Measurements from ENCODE around the gene PCNX4.

PCNX4 gene

DNA sequence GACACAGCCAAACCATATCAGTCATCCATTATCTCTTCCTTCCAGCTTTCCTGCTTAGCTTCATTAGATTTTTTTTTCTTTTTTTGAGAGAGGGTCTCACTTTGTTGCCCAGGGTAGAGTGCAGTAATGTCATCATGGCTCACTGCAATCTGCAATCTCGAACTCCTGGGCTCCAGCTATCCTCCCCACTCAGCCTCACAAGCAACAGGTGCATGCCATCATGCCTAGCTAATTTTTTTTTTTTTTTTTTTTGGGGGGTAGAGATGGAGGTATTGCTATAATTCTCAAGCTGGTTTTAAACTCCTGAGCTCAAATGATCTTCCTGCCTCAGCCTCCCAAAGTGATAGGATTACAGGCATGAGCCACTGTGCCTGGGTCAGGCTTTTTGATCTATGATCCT lies 119.0 kb downstream of the PCNX4 start:
- no peak for DNase-seq

DNA sequence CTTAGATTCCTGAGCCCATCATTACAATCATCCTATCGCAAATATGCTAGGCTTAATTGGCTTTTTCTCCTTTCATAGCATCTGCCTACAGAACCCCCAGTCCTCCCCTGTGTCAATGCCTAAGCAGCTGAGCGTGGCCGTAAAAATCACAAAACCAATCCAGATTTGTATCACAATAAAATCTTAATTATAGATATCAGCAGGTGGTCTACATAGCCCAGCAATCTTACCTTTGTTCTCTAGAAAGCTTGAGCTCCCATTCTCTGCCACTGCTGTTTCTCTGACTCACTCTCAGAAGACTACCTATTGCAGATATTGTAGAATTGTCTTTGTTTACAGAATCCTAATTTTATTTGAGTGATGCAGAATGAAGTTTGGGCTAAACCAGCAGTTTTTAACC lies 119.4 kb downstream of the PCNX4 start:
- DNase-seq, result no peak

DNA sequence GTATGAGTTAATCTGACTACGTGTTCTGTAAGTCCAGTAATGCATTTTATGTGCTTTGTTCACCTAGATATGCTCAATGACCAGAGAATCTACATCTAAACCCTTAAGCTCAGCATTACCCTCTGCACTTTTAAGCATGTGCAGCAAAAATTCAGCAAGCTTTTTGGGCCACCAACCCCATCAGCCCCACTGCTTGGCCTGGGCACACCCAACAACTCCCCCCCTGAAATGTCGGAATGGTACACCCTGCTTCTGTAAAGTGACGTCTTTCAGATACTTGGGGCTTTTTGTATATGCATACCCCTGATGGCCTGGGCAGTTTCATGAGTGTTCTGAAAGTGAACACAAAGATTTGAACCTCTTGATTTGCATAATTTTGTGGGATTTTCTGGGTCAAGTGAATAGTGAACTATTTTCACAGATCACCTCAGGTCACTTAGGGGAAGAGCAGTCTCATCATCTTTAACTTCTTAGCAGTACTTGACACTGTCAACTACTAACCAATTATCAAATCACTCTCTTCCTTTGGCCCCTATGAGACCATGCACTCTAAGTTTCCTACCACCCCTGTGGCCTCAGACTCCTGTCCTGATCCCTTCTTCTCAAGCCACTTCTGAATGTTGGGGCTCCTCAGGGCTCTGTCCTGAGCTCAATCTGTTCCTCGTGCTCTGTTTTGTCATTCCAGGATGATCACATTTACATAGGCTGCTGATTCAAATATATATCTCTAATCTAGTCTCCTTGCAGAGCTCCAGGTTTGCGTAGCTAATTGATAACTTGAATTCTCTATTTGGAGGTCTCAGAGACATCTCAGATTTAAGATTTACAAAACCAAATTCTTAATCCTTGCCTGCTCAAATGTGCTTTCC lies 121.0 kb downstream of the PCNX4 start:
- DNase-seq, result no peak

DNA sequence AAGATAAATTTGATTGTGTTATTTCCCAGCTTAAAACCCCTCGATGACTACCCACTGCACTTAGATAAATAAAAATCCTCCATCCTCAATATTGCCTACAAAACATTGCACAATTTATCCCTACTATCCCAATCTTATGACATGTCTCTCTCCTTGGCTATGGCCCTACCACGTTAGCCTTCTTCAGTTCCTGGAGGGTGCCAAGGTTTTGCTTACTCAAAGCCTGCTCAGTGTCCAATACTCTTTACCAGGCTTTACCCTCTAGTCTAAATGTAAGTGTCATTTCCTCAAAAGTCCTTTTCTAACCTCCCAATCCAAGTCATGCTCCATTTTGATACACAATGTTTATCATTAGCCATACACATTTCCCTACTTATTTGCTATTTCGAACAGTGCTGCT lies 122.3 kb downstream of the PCNX4 start:
- DNase-seq, result no peak

DNA sequence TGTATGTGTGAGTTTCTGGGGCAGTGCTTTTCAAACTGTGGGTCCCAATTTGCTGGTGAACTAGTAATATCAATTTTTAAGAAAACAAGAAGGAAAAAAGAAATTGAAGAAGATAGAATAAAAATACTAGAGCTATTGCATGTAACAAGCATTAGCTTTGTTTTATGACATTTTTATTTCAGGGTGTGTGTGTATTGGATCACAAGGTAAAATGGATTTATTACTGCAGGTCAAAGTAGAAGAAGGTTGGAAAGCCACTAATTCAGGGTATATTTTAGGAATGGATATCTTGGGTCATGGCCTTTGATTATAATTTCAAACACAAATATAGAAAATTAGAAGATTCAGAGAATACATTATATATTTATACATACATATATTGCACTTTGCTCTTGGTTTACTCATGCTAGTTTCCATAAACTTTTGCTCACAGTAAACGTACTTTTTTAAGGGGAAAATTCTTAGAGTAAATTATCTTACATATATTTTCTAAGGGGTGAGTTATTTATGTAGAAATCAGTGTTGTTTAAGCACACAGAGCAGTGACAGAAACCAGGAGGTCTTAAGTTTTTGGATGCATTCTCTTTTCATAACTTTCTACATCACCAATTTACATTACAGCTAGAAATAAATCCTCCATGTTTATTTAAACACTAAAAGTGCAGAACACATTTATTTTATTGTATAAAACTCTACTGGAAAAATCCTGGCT lies 122.8 kb downstream of the PCNX4 start:
- no peak for DNase-seq

DNA sequence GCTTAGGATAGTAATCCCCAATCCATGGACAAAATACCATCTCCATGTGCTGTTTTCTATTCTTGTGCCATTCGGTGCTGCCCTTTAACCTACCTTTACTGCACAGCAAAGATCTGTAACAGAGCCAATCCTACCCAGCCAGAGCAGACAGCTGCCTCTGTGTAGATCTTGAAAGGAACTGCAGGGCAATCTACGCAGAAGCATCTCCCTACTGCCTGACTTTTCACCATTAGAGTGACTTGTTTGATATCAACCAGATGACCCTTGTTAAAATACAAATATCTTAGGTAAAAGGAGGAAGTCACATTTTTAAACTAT lies 123.4 kb downstream of the PCNX4 start:
- no peak for DNase-seq

DNA sequence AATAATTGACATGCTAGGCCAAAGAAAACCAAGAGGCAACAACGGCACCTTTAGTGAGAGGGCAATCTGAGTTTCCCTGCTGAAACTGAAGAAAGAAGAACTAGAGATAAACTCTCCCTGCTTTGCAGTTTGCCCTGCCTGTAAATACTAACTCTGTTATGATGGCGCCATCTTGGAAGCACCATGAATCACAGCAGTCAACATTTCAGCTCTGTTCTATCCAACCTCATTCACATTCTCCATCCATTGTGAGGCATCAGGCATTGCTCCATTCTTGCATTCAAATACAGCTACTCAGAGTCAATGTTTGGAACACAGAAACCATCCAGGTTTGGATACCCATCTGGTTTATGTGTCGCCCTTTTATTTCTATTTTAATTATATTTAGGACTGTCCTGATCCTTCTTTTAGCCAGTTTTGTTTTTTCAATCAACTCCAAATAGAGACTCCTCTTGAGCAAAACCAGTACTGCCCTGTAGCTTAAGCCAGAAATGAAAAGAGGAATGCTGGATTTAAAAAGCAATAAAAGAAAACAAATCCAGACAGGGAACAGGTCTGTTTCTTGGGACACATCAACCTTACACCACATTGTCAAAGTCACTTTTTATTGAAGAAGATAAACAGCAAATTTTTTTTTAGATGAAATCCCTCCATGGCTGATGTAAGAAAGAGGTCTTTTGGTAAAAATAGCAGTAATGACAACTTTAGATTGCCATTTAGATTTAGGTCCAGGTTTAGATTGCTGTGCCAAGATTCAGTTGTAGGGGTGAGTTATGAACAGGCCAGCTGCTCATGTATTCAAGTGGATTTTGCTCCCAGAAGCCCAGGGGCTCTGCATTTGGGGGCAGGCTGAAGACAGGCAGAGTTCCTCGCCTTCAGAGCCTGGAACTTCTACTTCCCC lies 124.0 kb downstream of the PCNX4 start:
- no peak for DNase-seq

DNA sequence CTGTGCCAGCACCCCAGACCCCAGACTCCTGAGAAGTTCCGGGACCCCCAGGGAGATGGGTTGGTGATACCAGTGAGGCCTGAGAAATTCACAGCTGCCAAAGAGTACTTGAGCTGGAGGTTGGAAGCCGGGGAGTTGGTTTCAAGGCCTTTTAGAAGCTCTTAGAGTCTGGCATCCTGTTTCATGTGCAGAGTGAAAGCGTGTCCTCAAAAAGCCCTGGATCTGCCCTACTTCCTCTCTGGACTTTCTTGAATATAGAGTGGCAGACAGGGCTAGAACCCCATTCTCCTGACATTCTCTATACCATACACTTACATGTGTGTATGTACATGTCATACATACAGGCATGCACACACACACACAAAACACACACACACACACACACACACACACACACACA lies 126.0 kb downstream of the PCNX4 start:
- no peak for DNase-seq
